HG02571 (cell line): Measurements from ENCODE around the gene CBLB.

Source experiments
- ATAC-seq: cut with Tn5 transposase; IDR thresholded peaks from one replicate; pipeline ENCODE4 v1.9.1; 2021; ENCODE audit warnings: mild to moderate bottlenecking, moderate library complexity; ENCODE audit not compliant: unreplicated experiment

CBLB gene

GRCh38 chr3:105647047-105647446 is 221.8 kb downstream of the CBLB start:
- ATAC-seq, result no peak

- ATAC-seq, result no peak
These were observed 229.7 kb downstream of the CBLB start for GRCh38 chr3:105639131-105639530.

GRCh38 chr3:105634708-105635107 is 234.1 kb downstream of the CBLB start:
- no peak for ATAC-seq

- ATAC-seq, result no peak
These were observed 239.1 kb downstream of the CBLB start for GRCh38 chr3:105629718-105630117.

- ATAC-seq, result no peak
These were observed 242.1 kb downstream of the CBLB start for GRCh38 chr3:105626739-105627138.

GRCh38 chr3:105622169-105622568 is 246.6 kb downstream of the CBLB start:
- no peak for ATAC-seq

GRCh38 chr3:105620236-105620635 is 248.6 kb downstream of the CBLB start:
- ATAC-seq, result no peak

- ATAC-seq, result no peak
These were observed 249.2 kb downstream of the CBLB start for GRCh38 chr3:105619651-105620050.

- ATAC-seq, result no peak
These were observed 250.3 kb downstream of the CBLB start for GRCh38 chr3:105618556-105618955.

GRCh38 chr3:105616374-105617121 is 252.3 kb downstream of the CBLB start:
- ATAC-seq, result no peak

GRCh38 chr3:105615814-105616213 is 253.0 kb downstream of the CBLB start:
- no peak for ATAC-seq

- ATAC-seq, result no peak
These were observed 254.4 kb downstream of the CBLB start for GRCh38 chr3:105614288-105615030.

GRCh38 chr3:105613120-105613519 is 255.7 kb downstream of the CBLB start:
- ATAC-seq, result no peak

GRCh38 chr3:105611304-105612192 is 257.3 kb downstream of the CBLB start:
- no peak for ATAC-seq

GRCh38 chr3:105610473-105610872 is 258.3 kb downstream of the CBLB start:
- ATAC-seq, result no peak

- no peak for ATAC-seq
These were observed 260.2 kb downstream of the CBLB start for GRCh38 chr3:105608623-105609022.

GRCh38 chr3:105606016-105606415 is 262.8 kb downstream of the CBLB start:
- ATAC-seq, result no peak
